ENCODE measurements around the gene OR5A2.

- TF ChIP-seq EGR1 (IDR thresholded peaks at IDR 0.05; ENCODE audit: borderline replicate concordance, low read depth, low read length) (no peak), ZNF274 (IDR thresholded peaks at IDR 0.05; ENCODE audit: borderline replicate concordance, extremely low read depth, low read length) (no peak), CHD1 (IDR thresholded peaks at IDR 0.05; ENCODE audit: low read depth, low read length) (no peak), EP300 (IDR thresholded peaks at IDR 0.05; ENCODE audit: borderline replicate concordance in 1 of 2, low read depth in 2 of 2, low read length in 2 of 2) (no peak), ASH2L (IDR thresholded peaks at IDR 0.05; ENCODE audit: low read length) (no peak)
Observed at GRCh38 chr11:59415111-59415510, 11.1 kb downstream of the OR5A2 start.

All from H1 (cell line).